SK-N-SH treated with all-trans-retinoic acid at 6 μM for 48 hours (cell line): ENCODE data around the gene RAI14.

ENCODE experiments used
- CSDC2 ChIP-seq: fragments of 250-450 bp; sonication (Bioruptor Pico); IDR thresholded peaks from 2 replicates; pipeline ENCODE4 v1.5.0; 2020; ENCODE audit warnings: mild to moderate bottlenecking, moderate library complexity
- TCF4 ChIP-seq: fragments of 250-450 bp; sonication (Bioruptor Pico); IDR thresholded peaks from 2 replicates; pipeline ENCODE4 v1.8.0; 2021; ENCODE audit warnings: mild to moderate bottlenecking, moderate library complexity, borderline replicate concordance
- ZC3H10 ChIP-seq: fragments of 250-450 bp; sonication (Bioruptor Pico); IDR thresholded peaks from 2 replicates; pipeline ENCODE4 v1.5.1; 2021; ENCODE audit warnings: mild to moderate bottlenecking, moderate library complexity

- TF ChIP-seq CSDC2 (CRISPR knock-in tag), result no peak
- no peak for TF ChIP-seq ZC3H10
- TF ChIP-seq TCF4 (CRISPR knock-in tag), result no peak
Observed at GRCh38 chr5:34626751-34627150, 29.4 kb upstream of the RAI14 start.
